GM23338 (cell line): ENCODE data around the gene CD244.

Experiments used
- EZH2 ChIP-seq: fragments of 200-600 bp; sonication (generic); IDR thresholded peaks from one replicate; pipeline ENCODE4 v1.8.0; 2017; ENCODE audit warnings: antibody characterized with exemption, mild to moderate bottlenecking, low read depth; ENCODE audit not compliant: unreplicated experiment
- EZH2phosphoT487 ChIP-seq: fragments of 200-600 bp; sonication (generic); IDR thresholded peaks from one replicate; pipeline ENCODE4 v1.8.1; 2018; ENCODE audit warnings: antibody characterized with exemption; ENCODE audit not compliant: unreplicated experiment
- TF ChIP-seq, protein P1 (sequence below), 2 experiments: fragments of 200-600 bp in 1 of 2; sonication (generic) in 1 of 2; conservative IDR thresholded peaks; 2 replicates each; pipeline versions ENCODE4 v1.5.1 to v1.6.1; 2016 to 2017; ENCODE audit warnings: antibody characterized with exemption in 2 of 2, low read depth in 2 of 2, mild to moderate bottlenecking in 2 of 2, moderate library complexity in 1 of 2
- TF ChIP-seq, protein P2 (sequence below): IDR thresholded peaks from one replicate; pipeline ENCODE4 v1.6.1; 2018; ENCODE audit warnings: antibody characterized with exemption; ENCODE audit not compliant: unreplicated experiment

- TF ChIP-seq EZH2 = no peak
- TF ChIP-seq, protein P1, sequence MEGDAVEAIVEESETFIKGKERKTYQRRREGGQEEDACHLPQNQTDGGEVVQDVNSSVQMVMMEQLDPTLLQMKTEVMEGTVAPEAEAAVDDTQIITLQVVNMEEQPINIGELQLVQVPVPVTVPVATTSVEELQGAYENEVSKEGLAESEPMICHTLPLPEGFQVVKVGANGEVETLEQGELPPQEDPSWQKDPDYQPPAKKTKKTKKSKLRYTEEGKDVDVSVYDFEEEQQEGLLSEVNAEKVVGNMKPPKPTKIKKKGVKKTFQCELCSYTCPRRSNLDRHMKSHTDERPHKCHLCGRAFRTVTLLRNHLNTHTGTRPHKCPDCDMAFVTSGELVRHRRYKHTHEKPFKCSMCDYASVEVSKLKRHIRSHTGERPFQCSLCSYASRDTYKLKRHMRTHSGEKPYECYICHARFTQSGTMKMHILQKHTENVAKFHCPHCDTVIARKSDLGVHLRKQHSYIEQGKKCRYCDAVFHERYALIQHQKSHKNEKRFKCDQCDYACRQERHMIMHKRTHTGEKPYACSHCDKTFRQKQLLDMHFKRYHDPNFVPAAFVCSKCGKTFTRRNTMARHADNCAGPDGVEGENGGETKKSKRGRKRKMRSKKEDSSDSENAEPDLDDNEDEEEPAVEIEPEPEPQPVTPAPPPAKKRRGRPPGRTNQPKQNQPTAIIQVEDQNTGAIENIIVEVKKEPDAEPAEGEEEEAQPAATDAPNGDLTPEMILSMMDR (conservative IDR thresholded peaks at IDR 0.05; ENCODE audit: low read depth in 2 of 2) = peak; percentile 9 to 12; a peak in 2 of 4 replicates
- TF ChIP-seq, protein P2, sequence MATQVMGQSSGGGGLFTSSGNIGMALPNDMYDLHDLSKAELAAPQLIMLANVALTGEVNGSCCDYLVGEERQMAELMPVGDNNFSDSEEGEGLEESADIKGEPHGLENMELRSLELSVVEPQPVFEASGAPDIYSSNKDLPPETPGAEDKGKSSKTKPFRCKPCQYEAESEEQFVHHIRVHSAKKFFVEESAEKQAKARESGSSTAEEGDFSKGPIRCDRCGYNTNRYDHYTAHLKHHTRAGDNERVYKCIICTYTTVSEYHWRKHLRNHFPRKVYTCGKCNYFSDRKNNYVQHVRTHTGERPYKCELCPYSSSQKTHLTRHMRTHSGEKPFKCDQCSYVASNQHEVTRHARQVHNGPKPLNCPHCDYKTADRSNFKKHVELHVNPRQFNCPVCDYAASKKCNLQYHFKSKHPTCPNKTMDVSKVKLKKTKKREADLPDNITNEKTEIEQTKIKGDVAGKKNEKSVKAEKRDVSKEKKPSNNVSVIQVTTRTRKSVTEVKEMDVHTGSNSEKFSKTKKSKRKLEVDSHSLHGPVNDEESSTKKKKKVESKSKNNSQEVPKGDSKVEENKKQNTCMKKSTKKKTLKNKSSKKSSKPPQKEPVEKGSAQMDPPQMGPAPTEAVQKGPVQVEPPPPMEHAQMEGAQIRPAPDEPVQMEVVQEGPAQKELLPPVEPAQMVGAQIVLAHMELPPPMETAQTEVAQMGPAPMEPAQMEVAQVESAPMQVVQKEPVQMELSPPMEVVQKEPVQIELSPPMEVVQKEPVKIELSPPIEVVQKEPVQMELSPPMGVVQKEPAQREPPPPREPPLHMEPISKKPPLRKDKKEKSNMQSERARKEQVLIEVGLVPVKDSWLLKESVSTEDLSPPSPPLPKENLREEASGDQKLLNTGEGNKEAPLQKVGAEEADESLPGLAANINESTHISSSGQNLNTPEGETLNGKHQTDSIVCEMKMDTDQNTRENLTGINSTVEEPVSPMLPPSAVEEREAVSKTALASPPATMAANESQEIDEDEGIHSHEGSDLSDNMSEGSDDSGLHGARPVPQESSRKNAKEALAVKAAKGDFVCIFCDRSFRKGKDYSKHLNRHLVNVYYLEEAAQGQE = no peak
- no peak for TF ChIP-seq EZH2phosphoT487
These were observed 1.1 kb upstream of the CD244 start for GRCh38 chr1:160863774-160864131.
